Measurements from ENCODE around the gene GOLGA8B. TPM values are rescaled to one million over a fixed set of nuclear protein-coding genes. Genes with fewer than 3 reads are reported as not detected.
A peak's percentile ranks its signal among the peaks of the same experiment; 100 is the strongest.
"Not testable (repeated sequence)": the region's sequence is repeated elsewhere in the genome, so short reads cannot be mapped to it uniquely, and the experiment has no call there.

The GOLGA8B gene
- total and polyA plus RNA-seq, 7 donors, result 2.3 to 9.3 (median 5.3) TPM

DNA sequence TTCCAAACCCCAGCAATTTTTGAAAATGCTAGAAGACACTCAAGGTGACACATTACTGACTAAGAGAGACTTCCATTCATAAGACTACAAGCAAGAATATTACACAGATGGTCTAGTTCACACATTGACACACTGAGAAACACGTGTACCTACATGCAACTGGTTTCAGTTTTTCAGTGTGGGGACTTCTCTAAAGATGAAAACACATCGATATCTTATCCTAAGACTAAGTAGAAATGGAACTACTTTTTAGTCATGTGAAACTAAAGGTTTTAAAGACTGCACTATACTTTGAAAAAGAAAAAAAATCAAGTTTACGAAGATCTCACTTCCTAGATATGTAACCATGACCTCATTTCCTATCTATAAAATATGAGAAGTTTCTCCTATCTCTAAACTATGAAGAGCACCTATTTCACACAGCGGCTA lies 34.1 kb downstream of the GOLGA8B start:
- 98 to 99% methylated on average over 1 of the region's 4 CpGs; no CpG with 5 or more reads in 1 of the 3 donors for WGBS, 3 donors
- ATAC-seq; intact Hi-C loops (cut with DNase I); H3K9me3 ChIP-seq; H3K4me1 ChIP-seq; H3K27me3 ChIP-seq (ENCODE audit: insufficient read depth in 3 of 3, low read length in 2 of 3); H3K27ac ChIP-seq; DNase-seq; H3K36me3 ChIP-seq (ENCODE audit: insufficient read depth in 1 of 2, low read depth in 1 of 2); H3K4me3 ChIP-seq: not testable (repeated sequence)

GRCh38 chr15:34543860-34544649 lies 39.4 kb downstream of the GOLGA8B start:
- DNase-seq; H3K4me3 ChIP-seq; H3K9me3 ChIP-seq; H3K4me1 ChIP-seq; H3K27ac ChIP-seq; H3K27me3 ChIP-seq (ENCODE audit: insufficient read depth in 3 of 3, low read length in 2 of 3); H3K36me3 ChIP-seq (ENCODE audit: insufficient read depth in 1 of 2, low read depth in 1 of 2); intact Hi-C loops (cut with DNase I): not testable (repeated sequence)
- WGBS, 3 donors, result 95% methylated on average over 2 of the region's 7 CpGs; no CpG with 5 or more reads in 2 of the 3 donors
- ATAC-seq, result peak in 1 of 4 donors; percentile 34

- H3K36me3 ChIP-seq (ENCODE audit: insufficient read depth in 1 of 2, low read depth in 1 of 2); H3K27ac ChIP-seq; H3K4me3 ChIP-seq; H3K9me3 ChIP-seq; ATAC-seq; DNase-seq; H3K27me3 ChIP-seq (ENCODE audit: insufficient read depth in 3 of 3, low read length in 2 of 3); H3K4me1 ChIP-seq; intact Hi-C loops (cut with DNase I): not testable (repeated sequence)
- WGBS, 3 donors, result no CpG with 5 or more reads among the region's 13 CpGs
Observed at GRCh38 chr15:34535857-34536256, 47.6 kb downstream of the GOLGA8B start.

Other genes starting within 250 kb of the GOLGA8B start
- gene SLC12A6, start 245.9 kb downstream of the GOLGA8B start, total RNA-seq, result 10 to 100 TPM in 3 of 4 donors, 1 to 10 TPM in 1; 8.7 to 22.1 (median 18.8) TPM
- 10 to 100 TPM in 1 of 3 donors, 1 to 10 TPM in 2; 2.3 to 12.3 (median 5.3) TPM for gene SLC12A6, start 245.9 kb downstream of the GOLGA8B start, polyA plus RNA-seq
- gene NOP10, start 240.5 kb downstream of the GOLGA8B start, total RNA-seq, result 100 to 1,000 TPM; 123 to 146 (median 134) TPM
- 100 to 1,000 TPM; 241 to 441 (median 274) TPM for gene NOP10, start 240.5 kb downstream of the GOLGA8B start, polyA plus RNA-seq
- gene NUTM1, start 240.3 kb downstream of the GOLGA8B start, total RNA-seq, result not detected
- under 1 TPM in 1 of 3 donors, not detected in 2; 0.01 TPM for gene NUTM1, start 240.3 kb downstream of the GOLGA8B start, polyA plus RNA-seq
- 10 to 100 TPM in 2 of 4 donors, 1 to 10 TPM in 2; 8.4 to 13.1 (median 10.2) TPM for gene LPCAT4, start 216.5 kb downstream of the GOLGA8B start, total RNA-seq
- 1 to 10 TPM; 6.7 to 8.5 (median 7.7) TPM for gene LPCAT4, start 216.5 kb downstream of the GOLGA8B start, polyA plus RNA-seq
- gene GOLGA8A, start 145.8 kb downstream of the GOLGA8B start, total RNA-seq, result 10 to 100 TPM in 1 of 4 donors, 1 to 10 TPM in 3; 5.3 to 17.8 (median 7.0) TPM
- 10 to 100 TPM in 1 of 3 donors, 1 to 10 TPM in 2; 3.5 to 12.2 (median 6.8) TPM for gene GOLGA8A, start 145.8 kb downstream of the GOLGA8B start, polyA plus RNA-seq
- not detected for gene GJD2, start 171.3 kb upstream of the GOLGA8B start, total RNA-seq
- gene GJD2, start 171.3 kb upstream of the GOLGA8B start, polyA plus RNA-seq, result not detected
- 1,000 to 10,000 TPM in 3 of 4 donors, 100 to 1,000 TPM in 1; 219 to 3,379 (median 1,101) TPM for gene ACTC1, start 211.9 kb upstream of the GOLGA8B start, total RNA-seq
- gene ACTC1, start 211.9 kb upstream of the GOLGA8B start, polyA plus RNA-seq, result 100 to 1,000 TPM in 1 of 3 donors, 10 to 100 TPM in 2; 33.5 to 644 (median 45.9) TPM

Measured in psoas muscle (tissue), 8 donors.